ENCODE data around the gene BRK1. TPM values are rescaled to one million over a fixed set of nuclear protein-coding genes. Genes with fewer than 3 reads are reported as not detected.

BRK1 gene
- total and polyA plus RNA-seq, 4 donors, result 108 to 184 (median 124) TPM

- Histone ChIP-seq H3K36me3 (ENCODE audit: control insufficient read depth in 4 of 4, insufficient read depth in 4 of 4, low read length in 4 of 4) (peaks cover 11 to 20% (median 18%) of the 10 kb centered on the region in 4 donors), H3K27ac (ENCODE audit: low read depth in 1 of 2, low read length in 1 of 2) (no peak overlapping the region), H3K4me3 (no peak overlapping the region), H3K9me3 (ENCODE audit: control insufficient read depth in 4 of 4, insufficient read depth in 3 of 4, low read length in 3 of 4) (no peaks in the 10 kb centered on the region), H3K9ac (ENCODE audit: insufficient read depth in 1 of 2, low read length in 2 of 2) (no peak overlapping the region), H3K27me3 (ENCODE audit: control insufficient read depth in 3 of 3, insufficient read depth in 3 of 3, low read length in 2 of 3) (no peaks in the 10 kb centered on the region), H3K4me1 (ENCODE audit: control insufficient read depth in 5 of 5, insufficient read depth in 5 of 5, low read length in 5 of 5) (peaks cover 0 to 11% (median 8%) of the 10 kb centered on the region in 5 donors)
- DNase-seq, result no peak
- ATAC-seq (ENCODE audit: insufficient read depth, low FRiP score), result no peak
- 54 to 75% methylated on average over 4 of the region's 4 CpGs for WGBS, 2 donors
- TF ChIP-seq CTCF (IDR thresholded peaks at IDR 0.05; ENCODE audit: control extremely low read depth, extremely low read depth), result no peak
Observed at GRCh38 chr3:10145685-10146084, 30.2 kb downstream of the BRK1 start.

GRCh38 chr3:10149226-10149625, 33.8 kb downstream of the BRK1 start:
- H3K4me1 ChIP-seq (ENCODE audit: control insufficient read depth in 5 of 5, insufficient read depth in 5 of 5, low read length in 5 of 5), result peaks cover 0 to 5% (median 0%) of the 10 kb centered on the region in 5 donors
- no peak overlapping the region for H3K9ac ChIP-seq (ENCODE audit: insufficient read depth in 1 of 2, low read length in 2 of 2)
- H3K9me3 ChIP-seq (ENCODE audit: control insufficient read depth in 4 of 4, insufficient read depth in 3 of 4, low read length in 3 of 4), result no peaks in the 10 kb centered on the region
- no peak for DNase-seq
- peak; percentile 47 for ATAC-seq (ENCODE audit: insufficient read depth, low FRiP score)
- no peak overlapping the region for H3K4me3 ChIP-seq
- H3K27me3 ChIP-seq (ENCODE audit: control insufficient read depth in 3 of 3, insufficient read depth in 3 of 3, low read length in 2 of 3), result no peaks in the 10 kb centered on the region
- WGBS, 2 donors, result 64 to 81% methylated on average over 8 of the region's 8 CpGs
- H3K27ac ChIP-seq (ENCODE audit: low read depth in 1 of 2, low read length in 1 of 2), result no peak overlapping the region
- peaks cover 15 to 26% (median 19%) of the 10 kb centered on the region in 4 donors for H3K36me3 ChIP-seq (ENCODE audit: control insufficient read depth in 4 of 4, insufficient read depth in 4 of 4, low read length in 4 of 4)
- TF ChIP-seq CTCF (IDR thresholded peaks at IDR 0.05; ENCODE audit: control extremely low read depth, extremely low read depth), result no peak

- Histone ChIP-seq H3K36me3 (ENCODE audit: control insufficient read depth in 4 of 4, insufficient read depth in 4 of 4, low read length in 4 of 4) (peaks cover 15 to 29% (median 19%) of the 10 kb centered on the region in 4 donors), H3K27ac (ENCODE audit: low read depth in 1 of 2, low read length in 1 of 2) (no peak overlapping the region), H3K4me1 (ENCODE audit: control insufficient read depth in 5 of 5, insufficient read depth in 5 of 5, low read length in 5 of 5) (no peaks in the 10 kb centered on the region), H3K4me3 (no peak overlapping the region), H3K9ac (ENCODE audit: insufficient read depth in 1 of 2, low read length in 2 of 2) (no peak overlapping the region), H3K27me3 (ENCODE audit: control insufficient read depth in 3 of 3, insufficient read depth in 3 of 3, low read length in 2 of 3) (no peaks in the 10 kb centered on the region), H3K9me3 (ENCODE audit: control insufficient read depth in 4 of 4, insufficient read depth in 3 of 4, low read length in 3 of 4) (no peaks in the 10 kb centered on the region)
- ATAC-seq (ENCODE audit: insufficient read depth, low FRiP score), result no peak
- TF ChIP-seq CTCF (IDR thresholded peaks at IDR 0.05; ENCODE audit: control extremely low read depth, extremely low read depth), result no peak
- DNase-seq, result no peak
- 85 to 87% methylated on average over 6 of the region's 6 CpGs for WGBS, 2 donors
Observed at GRCh38 chr3:10150987-10151386, 35.5 kb downstream of the BRK1 start.
